Fibroblast of the aortic adventitia (primary cell): ENCODE measurements around the gene RFC2. TPM values are rescaled to one million over a fixed set of nuclear protein-coding genes. Genes with fewer than 3 reads are reported as not detected.

Experiments
- DNase-seq: peaks from one replicate; pipeline ENCODE4 v3.0.0-alpha.2; 2010; ENCODE audit warnings: low read depth
- H3K4me3 ChIP-seq: 2 replicates; pipeline ENCODE4 v1.5.1; 2011; ENCODE audit warnings: low read depth, mild to moderate bottlenecking, control low read depth, low read length, moderate library complexity
- CTCF ChIP-seq: IDR thresholded peaks from 2 replicates; pipeline ENCODE4 v1.5.1; 2011; ENCODE audit warnings: mild to moderate bottlenecking, low read length, control low read depth, inconsistent platforms; ENCODE audit not compliant: insufficient read depth
- total RNA-seq: library from RNA; depleted of rRNA; stranded (reverse); fragments of >200 nt; gene quantifications from 2 replicates; pipeline ENCODE4 v1.2.3, GENCODE V29; 2012; ENCODE audit warnings: low replicate concordance

RFC2 gene
- total RNA-seq, 1 donor, result 39.0 TPM

GRCh38 chr7:74246497-74246896 is 7.7 kb downstream of the RFC2 start:
- no peak for TF ChIP-seq CTCF
- DNase-seq, result no peak
- no peak overlapping the region for H3K4me3 ChIP-seq

- no peak overlapping the region for H3K4me3 ChIP-seq
- TF ChIP-seq CTCF, result no peak
- DNase-seq, result no peak
These were observed 12.1 kb downstream of the RFC2 start for GRCh38 chr7:74242122-74242443.

GRCh38 chr7:74240482-74240881 is 13.7 kb downstream of the RFC2 start:
- TF ChIP-seq CTCF, result no peak
- H3K4me3 ChIP-seq, result no peak overlapping the region
- DNase-seq, result no peak

GRCh38 chr7:74236284-74236683 is 17.9 kb downstream of the RFC2 start:
- no peak for DNase-seq
- TF ChIP-seq CTCF, result no peak
- no peak overlapping the region for H3K4me3 ChIP-seq

- TF ChIP-seq CTCF, result no peak
- H3K4me3 ChIP-seq, result no peak overlapping the region
- DNase-seq, result no peak
These were observed 18.5 kb downstream of the RFC2 start for GRCh38 chr7:74235518-74236268.

GRCh38 chr7:74233655-74234285 is 20.4 kb downstream of the RFC2 start:
- DNase-seq, result peak; percentile 82
- TF ChIP-seq CTCF, result no peak
- H3K4me3 ChIP-seq, result no peak overlapping the region
